Activated CD4-positive, alpha-beta T cell treated with anti-CD3 and anti-CD28 coated beads, Interleukin-2, amount 50 U/mL, for 16 hours (primary cell): Measurements from ENCODE around the gene SLC35B4.

ENCODE experiments used
- DNase-seq: peaks from one replicate; pipeline ENCODE4 v3.0.0-alpha.2; 2020

SLC35B4 gene, protein sequence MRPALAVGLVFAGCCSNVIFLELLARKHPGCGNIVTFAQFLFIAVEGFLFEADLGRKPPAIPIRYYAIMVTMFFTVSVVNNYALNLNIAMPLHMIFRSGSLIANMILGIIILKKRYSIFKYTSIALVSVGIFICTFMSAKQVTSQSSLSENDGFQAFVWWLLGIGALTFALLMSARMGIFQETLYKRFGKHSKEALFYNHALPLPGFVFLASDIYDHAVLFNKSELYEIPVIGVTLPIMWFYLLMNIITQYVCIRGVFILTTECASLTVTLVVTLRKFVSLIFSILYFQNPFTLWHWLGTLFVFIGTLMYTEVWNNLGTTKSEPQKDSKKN

DNA sequence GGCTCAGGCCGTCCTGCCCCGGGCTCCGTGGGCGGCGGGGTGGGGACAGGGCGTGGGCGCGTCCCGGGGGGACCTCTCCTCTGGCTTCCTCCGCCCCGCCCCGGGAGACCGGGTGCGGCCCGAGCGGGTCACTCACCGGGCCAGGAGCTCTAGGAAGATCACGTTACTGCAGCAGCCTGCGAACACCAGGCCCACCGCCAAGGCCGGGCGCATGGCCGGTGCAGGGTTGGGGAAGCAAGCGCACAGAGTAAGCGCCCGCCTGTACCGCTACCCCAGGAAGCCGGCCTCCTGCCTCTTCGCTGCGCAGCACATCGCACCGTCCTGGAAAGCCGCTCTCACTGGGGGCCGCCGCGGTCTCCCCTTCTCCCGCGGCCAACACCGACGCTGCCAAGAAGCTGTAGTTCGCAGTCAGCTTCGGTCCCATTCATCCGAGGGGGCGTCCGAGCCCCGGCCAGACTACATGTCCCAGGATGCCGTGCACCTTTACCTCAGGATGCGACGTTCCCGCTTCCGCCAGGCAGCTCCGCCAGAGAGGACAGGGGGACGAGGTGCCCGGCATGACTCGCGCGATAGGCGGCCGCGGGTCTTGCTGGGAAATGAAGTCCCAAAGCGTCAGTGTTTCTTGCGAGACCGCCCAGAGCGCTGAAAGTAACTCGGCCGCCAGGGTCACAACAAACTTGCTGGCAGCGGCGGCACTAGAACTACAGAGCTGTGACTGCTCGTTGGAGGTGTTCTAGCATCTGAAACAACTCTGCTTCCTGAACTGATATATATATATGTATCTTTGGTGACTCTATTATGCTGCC, at the start of gene SLC35B4:
Gene SLC35B4, minus strand, starts transcription at position 392 of the 806 bp plus-strand sequence. Its CDS starts 179 bp downstream, at position 213.
- peak; percentile 97 for DNase-seq

DNA sequence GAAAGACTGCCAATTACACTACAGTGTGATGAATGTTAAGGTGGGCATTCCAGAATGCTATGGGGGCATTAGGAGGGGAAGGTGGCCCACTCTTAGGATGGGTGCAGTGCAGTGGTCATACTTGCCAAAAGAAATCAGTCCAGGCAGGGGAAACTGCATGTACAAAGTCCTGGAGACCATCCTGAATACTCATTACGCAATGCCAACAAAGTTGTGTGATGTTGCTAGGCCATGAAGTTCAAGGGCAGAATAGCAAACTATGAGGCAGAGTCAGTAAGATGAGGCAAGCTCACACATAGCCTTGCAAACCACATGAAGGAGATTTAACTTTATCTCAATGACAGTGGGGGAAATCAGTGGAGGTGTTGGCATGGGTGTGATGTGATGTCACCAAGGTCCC, 49.8 kb upstream of the SLC35B4 start:
- DNase-seq = no peak

DNA sequence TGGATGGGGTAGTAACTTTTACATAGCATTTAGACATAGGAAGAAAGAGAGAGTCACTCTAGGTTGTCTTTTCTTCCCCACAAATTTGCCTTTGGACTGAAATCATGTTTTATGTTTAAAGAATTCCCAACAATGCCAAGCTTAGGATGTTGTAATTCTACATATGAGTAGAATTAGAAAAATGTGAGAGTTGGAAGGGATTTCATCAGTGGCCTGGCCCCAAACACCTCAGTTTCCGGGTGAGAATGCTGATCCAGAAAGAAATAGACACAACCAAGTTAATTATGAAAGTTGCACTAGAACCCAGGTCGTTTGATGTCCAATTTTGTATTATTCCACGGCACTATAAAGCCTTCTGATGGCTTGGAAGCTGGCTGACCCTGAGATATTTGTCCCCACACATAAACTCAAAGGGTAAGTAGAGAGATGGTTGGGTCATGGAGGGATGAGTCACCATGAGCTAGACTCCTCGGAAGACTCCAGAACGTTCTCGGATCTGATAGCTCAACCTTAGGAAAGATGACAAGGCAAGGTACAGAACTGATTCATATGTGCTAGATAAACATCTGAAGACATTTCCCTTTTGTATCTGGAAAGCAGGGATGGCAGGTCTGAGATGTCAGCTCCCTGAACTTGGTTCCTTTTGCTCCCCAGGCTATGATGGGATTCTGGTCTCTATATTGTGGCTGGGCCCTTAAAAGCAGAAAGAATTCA, 48.8 kb upstream of the SLC35B4 start:
- DNase-seq = no peak

DNA sequence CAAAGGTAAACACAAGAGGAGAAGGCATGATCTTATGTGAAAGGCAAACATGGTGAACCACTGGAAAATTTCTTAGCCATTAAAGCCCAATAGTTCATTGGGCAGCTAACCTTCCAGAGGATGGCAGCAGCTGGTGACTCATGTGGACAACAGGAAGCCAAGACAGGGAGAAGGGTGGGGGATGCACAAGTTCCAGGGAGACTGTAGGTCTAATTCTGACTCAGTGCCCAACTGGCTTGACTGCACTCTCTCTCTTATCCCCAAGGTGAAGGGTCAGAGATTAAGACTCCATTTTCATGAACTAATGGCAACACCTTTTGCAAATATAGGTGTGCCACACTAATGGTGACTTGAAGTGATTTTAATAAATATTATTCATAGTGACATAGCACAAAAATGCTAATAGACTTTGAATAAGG, 47.9 kb upstream of the SLC35B4 start:
- no peak for DNase-seq

DNA sequence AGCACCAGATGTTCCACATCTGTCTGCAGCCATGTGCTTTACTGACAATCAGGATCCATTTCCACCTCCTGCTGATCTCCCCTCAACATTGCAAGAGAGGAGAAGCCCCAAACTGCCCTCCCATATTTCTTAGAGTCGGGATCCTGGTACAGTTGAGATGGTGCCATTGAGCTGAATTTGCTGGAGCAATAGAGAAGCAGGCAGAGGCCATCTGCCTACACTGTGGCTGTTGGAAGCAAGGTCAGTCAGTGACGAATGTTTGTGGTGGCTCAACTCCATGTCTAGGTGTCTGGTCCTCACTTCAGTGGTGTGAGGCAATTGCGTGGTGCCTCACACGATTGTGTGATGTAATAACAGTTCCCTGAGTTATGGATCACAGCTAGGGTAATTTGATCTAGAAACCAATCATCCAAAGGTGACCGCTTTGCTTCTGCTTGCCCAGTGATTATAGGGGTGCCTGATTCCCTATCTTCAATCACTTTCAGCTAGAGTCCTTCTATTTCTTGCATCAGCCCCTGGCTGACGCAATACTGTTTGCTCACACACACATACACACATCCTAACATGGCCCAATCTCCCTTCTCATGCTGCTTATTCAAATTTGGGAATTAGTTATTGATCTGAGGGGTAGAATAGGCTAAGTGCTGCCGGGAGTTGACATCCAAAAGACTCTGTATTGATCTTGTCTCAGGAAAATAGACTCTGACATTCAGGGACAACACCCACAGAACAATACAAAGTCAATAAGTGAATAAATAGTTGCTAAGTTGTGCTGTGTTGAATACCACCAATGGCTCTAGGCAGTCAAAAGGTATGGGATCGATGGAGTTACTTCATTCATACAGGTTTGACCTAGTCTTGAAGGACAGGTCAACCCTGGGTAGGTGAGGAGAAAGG, 46.1 kb upstream of the SLC35B4 start:
- no peak for DNase-seq

DNA sequence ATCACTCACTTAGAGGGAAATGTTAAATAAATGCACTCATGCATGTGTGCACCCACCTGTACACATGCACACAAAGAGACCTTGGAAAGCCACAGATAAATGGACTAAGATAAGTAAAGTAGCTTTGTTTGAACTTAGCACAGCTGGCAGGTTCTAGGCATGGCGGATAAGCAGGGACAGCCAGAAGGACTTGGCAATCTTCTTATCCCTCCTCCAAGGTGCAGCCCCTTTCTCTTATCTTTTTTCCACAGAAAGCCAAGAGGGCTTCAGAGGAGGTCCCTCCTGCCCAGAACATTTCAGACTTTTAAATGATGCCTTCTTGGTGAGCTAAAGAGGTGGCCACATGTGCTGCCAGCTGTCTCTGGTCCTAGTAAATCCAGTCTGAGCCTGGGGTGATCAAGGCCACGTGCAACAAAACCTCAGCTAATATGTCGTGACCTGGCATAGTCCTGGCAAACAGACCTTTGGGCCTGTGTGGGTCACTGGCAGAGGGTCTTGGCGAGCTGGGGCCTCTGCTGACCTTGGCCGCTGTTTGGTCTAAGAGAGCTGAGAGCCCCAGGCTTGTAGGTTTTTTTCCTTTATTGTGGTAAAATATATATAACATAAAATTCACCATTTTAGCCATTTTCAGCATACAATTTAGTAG, 43.2 kb upstream of the SLC35B4 start:
- no peak for DNase-seq

DNA sequence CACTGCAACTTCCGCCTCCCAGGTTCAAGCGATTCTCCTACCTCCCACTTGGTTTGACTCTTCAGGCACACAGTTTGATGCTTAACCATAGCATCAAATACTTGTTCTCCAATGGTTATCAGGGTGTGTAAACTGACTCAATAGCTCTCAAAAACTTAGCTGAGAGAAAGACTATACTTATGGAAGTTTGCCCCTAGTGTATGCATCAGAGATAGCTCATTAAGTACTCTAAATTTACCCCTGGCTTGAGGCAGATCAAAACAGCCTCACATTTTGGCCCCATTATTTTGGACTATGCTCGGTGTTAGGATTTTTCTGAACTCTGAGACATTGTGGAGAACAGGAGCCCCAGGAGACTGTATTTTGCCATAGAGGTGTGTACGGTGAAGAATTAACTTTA, 40.8 kb upstream of the SLC35B4 start:
- DNase-seq = no peak

DNA sequence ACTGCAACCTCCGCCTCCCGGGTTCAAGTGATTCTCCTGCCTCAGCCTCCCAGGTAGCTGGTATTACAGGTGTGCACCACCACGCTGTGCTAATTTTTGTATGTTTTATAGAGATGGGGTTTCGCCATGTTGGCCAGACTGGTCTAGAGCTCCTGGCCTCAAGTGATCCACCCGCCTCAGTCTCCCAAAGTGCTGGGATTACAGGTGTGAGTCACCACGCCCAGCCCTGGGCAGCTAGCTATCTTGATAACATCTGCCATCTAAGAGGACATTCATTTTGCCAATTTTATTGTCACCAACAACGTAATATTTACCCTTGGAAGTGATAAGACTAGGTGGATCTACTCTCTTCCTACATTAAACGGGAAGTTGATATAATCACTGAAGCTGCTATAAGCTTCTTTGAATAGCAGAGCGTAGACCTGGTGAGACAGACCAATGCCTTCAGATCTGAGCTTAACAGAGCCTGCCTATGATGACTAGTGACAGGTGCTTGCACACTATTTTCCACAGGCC, 39.7 kb upstream of the SLC35B4 start:
- DNase-seq = no peak

DNA sequence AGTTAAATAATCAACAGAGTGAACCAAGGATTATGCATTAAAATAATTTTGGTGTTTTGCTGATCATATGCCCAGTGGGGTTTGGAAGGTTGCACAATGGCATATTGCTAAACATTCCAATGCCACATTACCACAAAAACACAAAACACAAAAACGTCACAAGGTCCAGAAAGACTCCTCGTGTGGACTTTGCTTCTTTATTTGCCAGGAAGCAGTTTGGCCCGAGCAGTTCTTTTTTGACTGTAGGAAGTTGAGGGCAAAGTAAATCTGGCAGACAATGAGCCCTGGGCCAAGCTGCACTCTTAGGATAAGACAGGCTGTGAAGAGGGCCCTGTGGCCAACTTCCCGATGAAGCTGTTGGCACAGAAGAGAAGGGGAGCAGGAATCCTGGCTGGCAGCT, 39.2 kb upstream of the SLC35B4 start:
- no peak for DNase-seq

DNA sequence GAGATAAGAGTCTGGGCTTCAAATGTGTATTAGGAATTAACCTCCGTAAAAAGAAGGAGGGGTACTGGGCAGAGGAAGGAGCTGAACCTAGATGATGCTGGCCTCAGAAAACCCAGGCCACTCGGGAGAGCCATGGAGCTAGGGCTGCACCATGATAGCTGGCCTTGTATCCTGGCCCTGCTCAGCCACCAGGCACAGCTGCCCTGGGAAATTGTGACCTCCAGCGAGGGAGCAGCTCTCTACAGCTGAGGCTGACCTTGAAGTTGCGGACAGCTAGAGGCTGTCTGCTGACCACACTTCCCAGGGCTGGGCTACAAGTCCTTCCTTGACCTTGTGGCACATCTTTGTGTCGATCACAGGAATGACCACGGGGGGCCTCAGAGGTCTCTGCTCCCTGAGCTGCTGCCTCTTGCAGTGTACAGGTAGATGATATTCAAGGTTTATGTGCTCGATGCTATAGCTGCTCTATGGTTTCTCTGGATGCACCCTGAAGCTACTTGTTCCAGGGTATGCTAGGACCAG, 38.3 kb upstream of the SLC35B4 start:
- DNase-seq = no peak

DNA sequence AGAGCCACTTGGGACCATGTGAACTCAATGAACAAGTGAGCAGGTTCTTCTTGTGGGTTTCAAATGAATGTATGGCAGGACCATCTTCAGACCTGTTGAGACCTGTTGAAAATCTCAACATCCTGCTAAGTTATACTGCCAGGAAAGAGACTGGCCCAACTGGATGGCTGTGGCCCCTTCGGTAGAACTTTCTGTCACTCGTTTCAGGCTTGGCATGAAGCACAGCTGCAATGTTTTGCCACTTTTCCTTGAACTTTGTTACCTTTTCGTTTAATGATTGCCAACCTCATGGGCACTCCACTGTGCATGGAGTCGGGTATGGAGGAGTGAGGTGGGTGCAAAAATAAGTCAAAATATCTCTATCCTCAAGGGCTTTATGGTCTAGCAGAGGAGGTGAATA, 36.7 kb upstream of the SLC35B4 start:
- DNase-seq = no peak

DNA sequence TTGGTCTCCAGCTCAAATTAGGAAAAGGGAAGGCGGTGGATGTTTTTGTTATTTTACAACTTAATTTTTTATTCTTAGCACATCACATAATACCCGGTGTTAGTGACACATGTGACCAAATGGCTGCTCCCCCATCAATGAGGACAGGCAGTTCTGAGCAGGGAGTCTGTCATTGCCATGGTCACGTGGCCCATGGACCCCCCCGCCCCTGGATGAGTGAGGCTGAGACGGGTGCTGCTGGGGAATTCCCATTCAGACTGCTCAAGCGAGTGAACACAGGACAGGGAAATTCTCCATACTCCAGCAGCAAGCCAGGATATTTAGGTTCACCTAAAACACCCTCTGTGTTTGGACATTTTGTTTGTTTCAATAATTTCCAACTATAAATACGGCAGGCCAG, 34.7 kb upstream of the SLC35B4 start:
- no peak for DNase-seq

DNA sequence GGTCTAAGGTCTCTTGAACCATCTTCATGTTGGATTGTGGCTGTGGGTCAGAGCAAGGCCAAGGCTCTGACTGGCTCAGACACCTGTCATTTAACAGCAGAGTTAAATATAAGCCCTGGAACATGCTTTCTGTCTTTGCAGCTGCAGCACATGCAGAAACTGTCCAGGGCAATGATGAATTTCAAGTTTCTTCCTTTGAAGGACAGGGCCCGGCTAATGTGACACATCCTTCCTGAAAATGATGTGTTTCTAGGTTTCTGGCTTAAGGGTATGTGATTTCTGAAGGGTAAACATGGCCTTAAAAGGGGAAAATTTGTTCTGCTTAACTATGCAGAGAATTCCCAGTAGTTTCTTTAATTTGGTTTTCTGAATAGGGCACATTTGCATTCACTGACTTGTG, 34.0 kb upstream of the SLC35B4 start:
- no peak for DNase-seq

DNA sequence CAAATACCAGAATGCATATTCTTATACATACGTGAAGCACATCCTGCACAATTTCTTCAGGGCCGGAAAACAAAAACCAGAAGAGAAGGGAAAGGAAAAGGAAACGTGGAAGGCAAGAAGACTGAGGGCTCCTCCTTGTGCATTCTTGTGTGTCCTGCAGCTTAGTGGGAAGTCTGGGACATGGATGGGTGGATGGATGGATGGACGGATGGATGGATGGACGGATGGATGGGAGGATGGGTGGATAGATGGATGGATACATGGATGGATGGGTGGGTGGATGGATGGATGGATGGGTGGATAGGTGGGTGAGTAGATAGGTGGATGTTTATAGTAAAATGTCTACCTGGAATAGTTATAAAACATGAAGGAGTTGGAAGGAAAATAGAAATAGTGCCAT, 30.8 kb upstream of the SLC35B4 start:
- DNase-seq = no peak

DNA sequence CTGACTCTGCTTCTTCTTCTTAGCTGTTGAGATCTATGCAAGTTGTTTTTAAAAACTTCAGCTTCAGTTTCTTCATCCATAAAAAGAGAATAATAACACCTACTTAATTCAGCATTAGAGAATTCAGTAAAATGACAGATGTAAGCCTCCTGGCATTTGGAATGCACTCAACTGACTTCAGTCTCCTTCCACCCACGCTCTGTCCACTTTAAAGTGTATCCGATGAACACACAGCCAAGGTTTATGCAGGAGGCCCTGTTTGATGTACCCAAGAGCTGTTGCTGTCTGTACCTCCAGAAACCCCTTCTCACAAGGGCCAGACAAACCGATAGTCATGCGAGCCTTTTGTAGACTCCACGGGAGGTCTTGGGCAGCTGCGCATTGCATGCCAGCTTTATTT, 27.1 kb upstream of the SLC35B4 start:
- no peak for DNase-seq

DNA sequence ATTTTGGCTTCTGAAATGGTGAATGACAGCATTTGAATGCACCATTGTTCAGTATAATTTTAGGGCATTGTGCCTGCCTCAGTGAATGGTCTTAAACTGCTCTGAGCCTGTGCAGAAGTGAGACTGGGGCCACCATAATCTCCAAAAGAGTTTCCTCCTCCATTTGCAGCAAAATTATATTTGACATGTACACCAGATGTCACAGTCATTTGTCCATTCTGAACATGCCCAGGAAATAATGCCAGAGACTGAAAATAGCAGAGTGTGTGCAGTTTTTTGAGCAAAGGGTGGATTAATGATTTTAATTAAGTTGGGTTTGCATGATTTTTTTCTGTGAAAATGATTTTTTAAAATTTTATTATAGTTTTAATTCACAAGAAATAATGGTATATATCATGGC, 26.4 kb upstream of the SLC35B4 start:
- DNase-seq = no peak

DNA sequence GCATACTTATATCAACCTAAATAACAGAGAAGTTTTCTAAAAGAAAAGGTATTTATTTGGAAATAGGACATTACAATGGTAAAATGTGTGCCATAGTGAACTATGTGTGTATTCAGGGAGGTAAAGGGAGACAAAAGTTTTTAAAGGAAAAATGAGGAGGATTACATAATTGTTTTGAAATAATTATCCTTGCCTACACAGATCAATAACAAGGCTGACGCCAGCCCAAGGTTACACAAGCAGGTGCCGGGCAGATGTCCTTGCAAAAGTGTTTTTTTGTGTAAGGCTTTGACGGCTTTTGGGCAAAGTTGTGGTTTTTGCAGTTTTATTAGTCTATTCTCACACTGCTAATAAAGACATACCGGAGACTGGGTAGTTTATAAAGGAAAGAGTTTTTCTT, 22.7 kb upstream of the SLC35B4 start:
- no peak for DNase-seq

DNA sequence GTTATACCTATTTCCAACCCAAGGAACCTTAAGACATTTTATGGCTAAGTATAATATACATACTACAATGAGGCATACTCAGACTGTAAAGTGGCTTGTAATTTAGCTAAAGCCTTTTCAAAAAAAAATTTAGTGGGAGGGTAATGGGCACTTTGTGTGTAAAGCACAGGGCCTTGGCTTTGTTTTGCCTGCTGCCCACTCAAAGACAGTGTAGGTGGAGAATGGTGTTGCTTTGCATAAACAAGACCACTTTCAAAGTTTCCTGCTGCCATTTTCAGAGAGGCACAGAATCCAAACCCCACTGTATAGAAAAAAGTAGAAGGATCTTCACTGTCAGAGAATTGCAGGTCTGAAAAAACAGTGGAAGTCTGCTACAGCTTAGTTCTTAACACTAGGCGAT, 21.2 kb upstream of the SLC35B4 start:
- DNase-seq = no peak

DNA sequence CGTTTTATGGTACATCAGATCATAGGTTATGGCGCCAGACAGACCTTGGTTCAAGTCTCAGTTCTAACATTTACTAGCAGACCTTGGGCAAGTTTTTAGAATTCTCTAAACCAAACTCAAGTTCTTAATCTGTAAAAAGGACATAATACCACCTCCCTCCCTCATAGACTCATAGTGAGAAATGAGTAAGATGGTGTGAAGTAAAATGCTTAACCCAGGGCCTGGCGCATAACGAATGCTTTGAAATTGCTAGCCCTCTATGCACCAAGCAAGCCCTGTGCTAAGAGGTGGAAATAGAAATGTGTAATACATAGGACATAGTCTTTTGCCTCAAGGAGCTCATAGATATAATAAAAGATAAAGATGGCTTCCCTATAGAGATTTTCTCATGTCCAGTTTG, 17.7 kb upstream of the SLC35B4 start:
- peak; percentile 27 for DNase-seq

DNA sequence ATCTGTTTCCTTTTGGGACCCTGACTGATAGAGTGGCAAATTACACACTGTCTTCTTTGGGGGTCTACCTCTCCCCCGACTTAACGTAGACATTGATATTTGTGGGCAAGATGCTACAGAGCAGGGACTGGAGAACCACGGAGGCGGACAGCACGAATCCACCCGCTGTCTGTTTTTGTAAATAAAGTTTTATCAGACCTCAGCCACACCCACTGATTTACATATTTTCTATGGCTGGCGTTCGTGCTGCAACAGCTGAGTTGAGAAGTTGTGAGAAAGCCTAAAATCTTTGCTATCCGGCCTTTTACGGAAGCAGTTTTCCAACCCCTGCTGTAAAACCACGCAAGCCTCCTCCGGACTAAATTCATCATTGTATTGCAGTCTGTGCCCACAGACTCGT, 17.2 kb upstream of the SLC35B4 start:
- no peak for DNase-seq

DNA sequence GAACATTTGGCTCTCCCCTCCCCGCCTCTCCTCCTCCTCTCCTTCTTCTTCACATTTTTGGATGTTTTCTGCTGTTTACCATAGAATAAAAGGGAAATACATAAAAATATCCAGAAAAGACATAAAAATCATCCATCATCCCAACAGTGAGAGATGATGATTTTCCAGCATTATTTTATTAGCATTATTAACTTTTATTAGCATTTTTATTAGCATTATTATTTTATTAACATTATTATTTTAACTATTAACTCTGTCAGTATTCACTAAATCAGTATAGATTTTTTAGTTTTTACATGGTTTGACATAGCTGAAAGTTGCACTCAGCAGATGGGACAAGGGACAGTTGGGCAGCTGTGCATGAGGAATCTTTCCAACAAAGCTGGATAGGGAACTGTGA, 16.2 kb upstream of the SLC35B4 start:
- DNase-seq = no peak

DNA sequence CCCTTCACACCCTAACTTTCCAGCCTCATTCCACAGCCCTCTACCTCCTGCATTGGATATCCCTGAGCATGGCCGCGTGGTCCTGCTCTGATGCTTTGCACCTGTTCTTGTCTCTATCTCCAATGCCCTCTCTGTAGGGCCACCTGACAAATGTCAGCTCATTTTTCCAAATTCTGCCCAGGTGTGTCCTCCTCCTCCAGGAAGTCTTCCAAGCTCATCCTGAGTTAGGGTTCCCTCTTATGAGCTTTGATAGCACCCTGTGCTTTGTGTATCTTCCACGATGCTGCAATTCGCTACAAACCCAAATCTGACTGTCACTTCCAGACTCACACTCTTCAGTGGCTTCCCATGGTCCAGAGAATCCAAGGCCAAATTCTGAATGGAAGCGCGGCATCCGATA, 14.7 kb upstream of the SLC35B4 start:
- no peak for DNase-seq
